ENCODE measurements around the gene PIK3C2B. TPM values are rescaled to one million over a fixed set of nuclear protein-coding genes. Genes with fewer than 3 reads are reported as not detected.

The PIK3C2B gene
- total RNA-seq, 1 donor = 7.3 TPM

DNA sequence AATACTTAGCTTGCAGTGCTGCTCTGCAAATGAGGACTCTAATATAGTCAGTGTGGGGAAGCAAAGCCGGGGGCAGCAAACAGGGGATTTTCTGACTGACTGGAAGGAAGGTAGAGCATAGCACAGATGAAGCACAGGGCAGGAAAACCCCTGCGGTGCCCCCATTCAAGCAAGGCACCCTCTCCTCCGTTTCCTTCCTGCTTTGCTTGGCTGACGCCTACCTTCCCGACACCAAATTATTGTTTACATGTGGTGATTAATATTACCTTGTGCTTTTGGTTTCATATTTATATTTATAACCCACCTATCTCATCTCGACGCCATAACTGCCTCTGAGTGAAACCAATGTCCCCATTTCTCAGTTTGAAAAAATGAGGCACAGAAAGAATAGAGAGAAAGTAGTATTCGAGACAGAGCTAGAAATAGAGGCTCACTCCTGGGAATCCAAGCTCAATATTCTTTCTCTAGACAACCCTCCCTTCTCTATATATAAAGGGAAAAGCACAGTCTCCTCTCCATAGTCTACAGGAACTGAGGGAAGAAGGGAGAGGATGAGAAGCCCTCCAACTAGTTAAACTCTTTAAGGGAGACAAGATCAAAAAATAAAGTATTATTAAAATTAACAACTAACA, 41.3 kb downstream of the PIK3C2B start:
- no peak for DNase-seq (ENCODE audit: low read depth)
- TF ChIP-seq, protein P1, sequence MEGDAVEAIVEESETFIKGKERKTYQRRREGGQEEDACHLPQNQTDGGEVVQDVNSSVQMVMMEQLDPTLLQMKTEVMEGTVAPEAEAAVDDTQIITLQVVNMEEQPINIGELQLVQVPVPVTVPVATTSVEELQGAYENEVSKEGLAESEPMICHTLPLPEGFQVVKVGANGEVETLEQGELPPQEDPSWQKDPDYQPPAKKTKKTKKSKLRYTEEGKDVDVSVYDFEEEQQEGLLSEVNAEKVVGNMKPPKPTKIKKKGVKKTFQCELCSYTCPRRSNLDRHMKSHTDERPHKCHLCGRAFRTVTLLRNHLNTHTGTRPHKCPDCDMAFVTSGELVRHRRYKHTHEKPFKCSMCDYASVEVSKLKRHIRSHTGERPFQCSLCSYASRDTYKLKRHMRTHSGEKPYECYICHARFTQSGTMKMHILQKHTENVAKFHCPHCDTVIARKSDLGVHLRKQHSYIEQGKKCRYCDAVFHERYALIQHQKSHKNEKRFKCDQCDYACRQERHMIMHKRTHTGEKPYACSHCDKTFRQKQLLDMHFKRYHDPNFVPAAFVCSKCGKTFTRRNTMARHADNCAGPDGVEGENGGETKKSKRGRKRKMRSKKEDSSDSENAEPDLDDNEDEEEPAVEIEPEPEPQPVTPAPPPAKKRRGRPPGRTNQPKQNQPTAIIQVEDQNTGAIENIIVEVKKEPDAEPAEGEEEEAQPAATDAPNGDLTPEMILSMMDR (IDR thresholded peaks at IDR 0.05; ENCODE audit: insufficient read depth, low read depth, low read length) = no peak
- H3K4me3 ChIP-seq (ENCODE audit: low read depth, low read length) = no peak overlapping the region

GRCh38 chr1:204451352-204452124, 43.1 kb downstream of the PIK3C2B start:
- no peak for DNase-seq (ENCODE audit: low read depth)
- no peak overlapping the region for H3K4me3 ChIP-seq (ENCODE audit: low read depth, low read length)
- TF ChIP-seq, protein P1 (IDR thresholded peaks at IDR 0.05; ENCODE audit: insufficient read depth, low read depth, low read length) = no peak

- no peak overlapping the region for H3K4me3 ChIP-seq (ENCODE audit: low read depth, low read length)
- TF ChIP-seq, protein P1 (IDR thresholded peaks at IDR 0.05; ENCODE audit: insufficient read depth, low read depth, low read length) = no peak
- no peak for DNase-seq (ENCODE audit: low read depth)
Measured at GRCh38 chr1:204450461-204451257, 43.9 kb downstream of the PIK3C2B start.

GRCh38 chr1:204449678-204450280, 44.8 kb downstream of the PIK3C2B start:
- DNase-seq (ENCODE audit: low read depth) = no peak
- TF ChIP-seq, protein P1 (IDR thresholded peaks at IDR 0.05; ENCODE audit: insufficient read depth, low read depth, low read length) = no peak
- no peak overlapping the region for H3K4me3 ChIP-seq (ENCODE audit: low read depth, low read length)

- TF ChIP-seq, protein P1 (IDR thresholded peaks at IDR 0.05; ENCODE audit: insufficient read depth, low read depth, low read length) = no peak
- H3K4me3 ChIP-seq (ENCODE audit: low read depth, low read length) = no peak overlapping the region
- DNase-seq (ENCODE audit: low read depth) = no peak
Measured at GRCh38 chr1:204448991-204449677, 45.5 kb downstream of the PIK3C2B start.

DNA sequence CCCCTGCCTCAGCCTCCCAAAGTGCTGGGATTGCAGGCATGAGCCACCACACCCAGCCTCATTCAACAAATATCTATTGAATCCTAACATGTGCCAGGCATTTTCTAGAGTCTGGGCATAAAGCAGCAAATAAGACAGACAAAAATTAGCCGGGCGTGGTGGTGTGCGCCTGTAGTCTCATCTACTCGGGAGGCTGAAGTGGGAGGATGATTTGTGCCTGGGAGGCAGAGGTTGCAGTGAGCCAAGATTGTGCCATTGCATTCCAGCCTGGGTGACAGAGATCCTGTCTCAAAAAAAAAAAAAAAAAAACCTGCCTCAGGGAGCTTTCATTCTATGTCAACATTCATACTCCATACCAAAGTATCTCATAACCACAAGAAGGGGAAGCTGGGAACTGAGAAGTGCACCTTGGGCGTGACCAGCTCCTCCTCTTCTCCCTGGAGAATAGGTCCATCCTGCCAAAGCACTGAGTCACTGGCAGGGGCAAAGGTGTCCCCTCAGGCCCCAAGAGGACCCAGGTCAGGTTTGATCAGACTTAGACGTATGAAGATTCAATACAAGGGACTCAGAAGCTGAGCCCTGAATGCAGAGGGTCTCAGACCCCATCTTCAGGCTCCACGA, 46.2 kb downstream of the PIK3C2B start:
- no peak overlapping the region for H3K4me3 ChIP-seq (ENCODE audit: low read depth, low read length)
- no peak for DNase-seq (ENCODE audit: low read depth)
- TF ChIP-seq, protein P1 (IDR thresholded peaks at IDR 0.05; ENCODE audit: insufficient read depth, low read depth, low read length) = no peak
